ENCODE measurements around the gene CPT1B. TPM values are rescaled to one million over a fixed set of nuclear protein-coding genes. Genes with fewer than 3 reads are reported as not detected.
A peak's percentile ranks its signal among the peaks of the same experiment; 100 is the strongest.

Gene CPT1B
- total RNA-seq, 2 experiments from 2014 or later = 59.1 to 68.3 TPM

DNA sequence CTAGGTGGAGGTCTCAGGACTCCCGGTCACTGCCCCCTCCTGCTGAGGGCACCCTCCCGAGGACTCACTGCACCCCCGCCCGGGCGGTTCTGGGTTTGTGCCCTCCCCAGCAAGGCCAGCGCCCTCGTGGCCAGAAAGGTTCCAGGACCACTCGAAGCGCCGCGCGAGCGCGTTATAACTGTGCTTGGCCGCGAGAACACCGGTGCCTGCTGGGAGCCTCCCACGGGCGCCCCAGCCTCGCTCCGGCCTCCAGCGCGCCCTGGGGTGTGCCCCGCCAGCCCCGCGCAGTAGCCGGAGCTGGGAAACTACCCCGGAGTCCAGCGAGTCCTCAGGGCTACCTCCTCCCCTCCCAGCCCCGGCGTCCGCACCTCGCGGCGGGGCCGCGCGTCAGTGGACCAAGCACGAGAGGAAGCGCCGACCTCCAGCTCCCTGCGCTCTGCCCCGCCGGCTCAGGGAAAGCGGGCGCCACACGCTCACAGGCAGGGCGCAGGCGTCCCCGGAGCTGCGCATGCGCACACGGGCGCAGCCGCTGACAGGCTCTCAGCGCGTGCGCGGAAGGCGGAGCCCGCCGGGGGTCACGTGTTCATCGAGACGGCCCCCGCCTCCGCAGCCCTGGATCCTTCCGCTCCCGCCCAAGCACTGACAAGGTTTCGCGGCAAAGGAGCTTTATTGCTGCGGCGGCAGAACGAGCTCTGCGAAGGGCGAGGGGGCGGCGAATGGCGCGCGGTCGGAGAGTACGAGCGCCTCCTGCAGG is 52.9 kb downstream of the CPT1B start, which contains the start of gene SCO2:
SCO2 (minus strand) TSS at position 495 of the 754 bp plus-strand sequence. CDS start 1,187 bp downstream, outside the sequence.
- H3K4me1 Mint-ChIP-seq (ENCODE audit: low read depth) = peaks cover 28% of the 10 kb centered on the region
- peaks cover 35% of the 10 kb centered on the region for H3K36me3 Mint-ChIP-seq (ENCODE audit: low read depth)
- CTCF ChIA-PET = interaction anchor here (0.6 to 5.2 kb wide), 49 partner anchors 8 to 282 kb away, joined by 3 to 70 read pairs (median 5); partner anchors contain the start of genes ADM2, ARSA, CHKB and HDAC10
- intact Hi-C loops (cut with DNase I, micrococcal nuclease) = loop anchor here (1.0 to 5.0 kb wide), 7 partner anchors 16 to 97 kb away; partner anchors contain the start of genes NCAPH2 (in 2 of the 2), CHKB (in 1 of the 2) and SYCE3 (in 1 of the 2)
- no peaks in the 10 kb centered on the region for H3K9me3 Mint-ChIP-seq
- H3K4me3 ChIP-seq (ENCODE audit: low read length) = peak within 1 kb of the TSS; percentile 70
- H3K9me3 ChIP-seq (ENCODE audit: control insufficient read depth in 1 of 2, insufficient read depth in 1 of 2, low read length in 2 of 2) = no peaks in the 10 kb centered on the region
- H3K4me1 ChIP-seq (ENCODE audit: insufficient read depth, low read length) = peaks cover 53% of the 10 kb centered on the region
- POLR2A ChIA-PET = interaction anchor here (0.5 to 6.7 kb wide), 38 partner anchors 8 to 335 kb away, joined by 3 to 258 read pairs (median 6); partner anchors contain the start of genes ARSA, CHKB, CPT1B and HDAC10
- H3K4me3 Mint-ChIP-seq = peak within 1 kb of the TSS; percentile 91
- H3K27ac ChIP-seq (ENCODE audit: low read depth in 1 of 2, low read length in 2 of 2) = peak within 1 kb of the TSS; percentile 81 to 88
- no peaks in the 10 kb centered on the region for H3K27me3 ChIP-seq (ENCODE audit: control insufficient read depth in 1 of 2, insufficient read depth in 2 of 2, low read length in 2 of 2)
- TF ChIP-seq, protein P1, sequence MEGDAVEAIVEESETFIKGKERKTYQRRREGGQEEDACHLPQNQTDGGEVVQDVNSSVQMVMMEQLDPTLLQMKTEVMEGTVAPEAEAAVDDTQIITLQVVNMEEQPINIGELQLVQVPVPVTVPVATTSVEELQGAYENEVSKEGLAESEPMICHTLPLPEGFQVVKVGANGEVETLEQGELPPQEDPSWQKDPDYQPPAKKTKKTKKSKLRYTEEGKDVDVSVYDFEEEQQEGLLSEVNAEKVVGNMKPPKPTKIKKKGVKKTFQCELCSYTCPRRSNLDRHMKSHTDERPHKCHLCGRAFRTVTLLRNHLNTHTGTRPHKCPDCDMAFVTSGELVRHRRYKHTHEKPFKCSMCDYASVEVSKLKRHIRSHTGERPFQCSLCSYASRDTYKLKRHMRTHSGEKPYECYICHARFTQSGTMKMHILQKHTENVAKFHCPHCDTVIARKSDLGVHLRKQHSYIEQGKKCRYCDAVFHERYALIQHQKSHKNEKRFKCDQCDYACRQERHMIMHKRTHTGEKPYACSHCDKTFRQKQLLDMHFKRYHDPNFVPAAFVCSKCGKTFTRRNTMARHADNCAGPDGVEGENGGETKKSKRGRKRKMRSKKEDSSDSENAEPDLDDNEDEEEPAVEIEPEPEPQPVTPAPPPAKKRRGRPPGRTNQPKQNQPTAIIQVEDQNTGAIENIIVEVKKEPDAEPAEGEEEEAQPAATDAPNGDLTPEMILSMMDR (IDR thresholded peaks at IDR 0.05) = no peak
- H3K27me3 Mint-ChIP-seq = no peaks in the 10 kb centered on the region
- peaks cover 34% of the 10 kb centered on the region for H3K36me3 ChIP-seq (ENCODE audit: insufficient read depth, low read length)
- DNase-seq = peak; percentile 95 to 99 (median 98)
- H3K27ac Mint-ChIP-seq = peak within 1 kb of the TSS; percentile 89
- ATAC-seq (ENCODE audit: poor library complexity) = peak; percentile 72

DNA sequence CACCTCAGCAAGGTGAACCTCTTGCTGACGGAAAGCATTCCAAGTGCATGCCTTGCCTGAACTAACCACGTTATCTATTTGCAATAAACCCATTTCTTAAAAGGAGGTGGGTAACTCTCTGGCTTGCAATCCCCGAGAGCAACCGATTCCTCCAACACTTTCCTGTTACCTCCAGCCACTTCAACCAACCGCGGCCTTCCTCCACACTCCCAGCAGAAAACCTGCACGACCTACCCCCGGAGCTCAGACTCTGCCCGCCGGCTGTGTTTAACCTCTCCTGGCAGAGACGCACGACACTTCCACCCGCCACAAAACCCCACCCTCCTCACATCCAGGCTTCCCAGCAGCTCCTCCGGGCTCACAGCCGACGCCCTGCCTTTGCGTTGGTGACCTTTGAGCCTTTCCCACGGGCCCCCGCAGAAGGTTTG is 53.5 kb downstream of the CPT1B start:
- ChIA-PET CTCF (interaction anchor here (1.3 to 5.2 kb wide), 12 partner anchors 15 to 281 kb away, joined by 3 to 70 read pairs (median 12); partner anchors contain the start of genes ARSA, HDAC10, LMF2 and NCAPH2), POLR2A (interaction anchor here (1.2 to 6.7 kb wide), 15 partner anchors 10 to 334 kb away, joined by 3 to 258 read pairs (median 14); partner anchors contain the start of genes ARSA, HDAC10, KLHDC7B and LMF2)
- Histone ChIP-seq H3K27ac (ENCODE audit: low read depth in 1 of 2, low read length in 2 of 2) (peak overlapping the region; percentile 44 to 88), H3K4me1 (ENCODE audit: insufficient read depth, low read length) (peaks cover 50% of the 10 kb centered on the region), H3K4me3 (ENCODE audit: low read length) (peak overlapping the region; percentile 70), H3K36me3 (ENCODE audit: insufficient read depth, low read length) (peaks cover 35% of the 10 kb centered on the region), H3K9me3 (ENCODE audit: control insufficient read depth in 1 of 2, insufficient read depth in 1 of 2, low read length in 2 of 2) (no peaks in the 10 kb centered on the region), H3K27me3 (ENCODE audit: control insufficient read depth in 1 of 2, insufficient read depth in 2 of 2, low read length in 2 of 2) (no peaks in the 10 kb centered on the region)
- intact Hi-C loops (cut with DNase I, micrococcal nuclease) = loop anchor here (1.0 to 5.0 kb wide), 7 partner anchors 16 to 98 kb away; partner anchors contain the start of genes NCAPH2 (in 2 of the 2), CHKB (in 1 of the 2) and SYCE3 (in 1 of the 2)
- H3K9me3 Mint-ChIP-seq = no peaks in the 10 kb centered on the region
- peak overlapping the region; percentile 91 for H3K4me3 Mint-ChIP-seq
- peaks cover 28% of the 10 kb centered on the region for H3K4me1 Mint-ChIP-seq (ENCODE audit: low read depth)
- TF ChIP-seq, protein P1 (IDR thresholded peaks at IDR 0.05) = no peak
- no peak for ATAC-seq (ENCODE audit: poor library complexity)
- H3K36me3 Mint-ChIP-seq (ENCODE audit: low read depth) = peaks cover 41% of the 10 kb centered on the region
- no peaks in the 10 kb centered on the region for H3K27me3 Mint-ChIP-seq
- no peak for DNase-seq
- H3K27ac Mint-ChIP-seq = peak overlapping the region; percentile 89

Measured in CD4-positive, alpha-beta T cell (primary cell).